ENCODE results near the gene NT5DC3.

Gene NT5DC3

GRCh38 chr12:103840876-103841689 lies at the start of gene NT5DC3:
Gene NT5DC3 (minus strand): TSS chr12:103841234. CDS start chr12:103841156, 78 bp downstream.
- DNase-seq (ENCODE audit: low read depth), result peak; percentile 66

GRCh38 chr12:103887738-103888137 lies 46.7 kb upstream of the NT5DC3 start:
- no peak for DNase-seq (ENCODE audit: low read depth)

- DNase-seq (ENCODE audit: low read depth), result no peak
These were observed 45.3 kb upstream of the NT5DC3 start for GRCh38 chr12:103886195-103886797.

GRCh38 chr12:103884316-103884715 lies 43.3 kb upstream of the NT5DC3 start:
- DNase-seq (ENCODE audit: low read depth), result peak; percentile 11

- DNase-seq (ENCODE audit: low read depth), result no peak
These were observed 42.9 kb upstream of the NT5DC3 start for GRCh38 chr12:103883908-103884307.

- DNase-seq (ENCODE audit: low read depth), result no peak
These were observed 42.0 kb upstream of the NT5DC3 start for GRCh38 chr12:103882861-103883596.

- no peak for DNase-seq (ENCODE audit: low read depth)
These were observed 40.2 kb upstream of the NT5DC3 start for GRCh38 chr12:103881261-103881660.

GRCh38 chr12:103880299-103881142 lies 39.5 kb upstream of the NT5DC3 start:
- no peak for DNase-seq (ENCODE audit: low read depth)

- DNase-seq (ENCODE audit: low read depth), result no peak
These were observed 38.8 kb upstream of the NT5DC3 start for GRCh38 chr12:103879878-103880277.

GRCh38 chr12:103879048-103879692 lies 38.1 kb upstream of the NT5DC3 start:
- DNase-seq (ENCODE audit: low read depth), result no peak

GRCh38 chr12:103877934-103878510 lies 37.0 kb upstream of the NT5DC3 start:
- DNase-seq (ENCODE audit: low read depth), result peak; percentile 18

GRCh38 chr12:103877288-103877687 lies 36.3 kb upstream of the NT5DC3 start:
- DNase-seq (ENCODE audit: low read depth), result no peak

GRCh38 chr12:103875666-103876065 lies 34.6 kb upstream of the NT5DC3 start:
- DNase-seq (ENCODE audit: low read depth), result no peak

GRCh38 chr12:103868215-103868614 lies 27.2 kb upstream of the NT5DC3 start:
- no peak for DNase-seq (ENCODE audit: low read depth)

GRCh38 chr12:103865151-103865730 lies 24.2 kb upstream of the NT5DC3 start:
- no peak for DNase-seq (ENCODE audit: low read depth)

- DNase-seq (ENCODE audit: low read depth), result no peak
These were observed 23.7 kb upstream of the NT5DC3 start for GRCh38 chr12:103864710-103865109.

- no peak for DNase-seq (ENCODE audit: low read depth)
These were observed 18.0 kb upstream of the NT5DC3 start for GRCh38 chr12:103858953-103859601.

- DNase-seq (ENCODE audit: low read depth), result no peak
These were observed 17.3 kb upstream of the NT5DC3 start for GRCh38 chr12:103858335-103858734.

- DNase-seq (ENCODE audit: low read depth), result no peak
These were observed 16.1 kb upstream of the NT5DC3 start for GRCh38 chr12:103857164-103857563.
